K562 (cell line): ENCODE measurements around the gene DOK7. TPM values are rescaled to one million over a fixed set of nuclear protein-coding genes. Genes with fewer than 3 reads are reported as not detected.

Experiments
- ATAC-seq: fragments of 200-7000 bp; cut with Tn5 transposase; 3 replicates; pipeline ENCODE4 v1.9.1; 2020; ENCODE audit warnings: moderate library complexity
- BruUV-seq: library from RNA; stranded (reverse); fragments of 400-500 nt; replicated peaks from 2 replicates; lab custom pipeline; 2021; lab: Mats Ljungman, UMichigan
- CTCF ChIA-PET: fragments of 300-600 bp; formaldehyde crosslinking; extraction: SDS; loops from one replicate; lab custom pipeline; 2021; ENCODE audit warnings: low intra/inter-chr PET ratio; lab: Yijun Ruan, JAX
- POLR2A ChIA-PET: fragments of 300-600, 350-650 bp; sonication (Branson Sonifier 250); formaldehyde crosslinking; extraction: SDS; loops from one replicate; lab custom pipeline; 2021; ENCODE audit warnings: antibody characterized with exemption, inconsistent platforms; lab: Yijun Ruan, JAX
- DNase-seq, 4 experiments: peaks; one replicate each; pipeline versions ENCODE4 v3.0.0 to v3.0.0-alpha.2; 2011 to 2018; ENCODE audit warnings: low spot score in 3 of 4, mixed read lengths in 3 of 4; ENCODE audit errors: extremely low read depth in 1 of 4
- FAIRE-seq: peaks from 2 replicates; lab custom pipeline; 2011; peaks lifted over from hg19 to GRCh38; lab: Jason Lieb, UNC
- H2AFZ ChIP-seq: 2 replicates; pipeline ENCODE4 v1.6.0; 2011; ENCODE audit warnings: low read depth, low read length, control low read depth, inconsistent platforms
- H3K27ac ChIP-seq: fragments of 200-600 bp; 3 replicates; pipeline ENCODE4 v1.8.0; 2011; ENCODE audit warnings: low read depth, mild to moderate bottlenecking, control low read depth, inconsistent platforms, low read length, moderate library complexity, mixed read lengths; ENCODE audit errors: extremely low read depth
- H3K27me3 ChIP-seq, 2 experiments: fragments of 300-600 bp in 1 of 2; 2 replicates in 1 of 2; 3 replicates in 1 of 2; pipeline versions ENCODE4 v1.6.0 to v1.8.0; 2011; ENCODE audit warnings: inconsistent platforms in 2 of 2, low read length in 2 of 2, mild to moderate bottlenecking in 1 of 2, mixed read lengths in 1 of 2, moderate library complexity in 1 of 2; ENCODE audit not compliant: control insufficient read depth in 2 of 2, insufficient read depth in 2 of 2
- H3K36me3 ChIP-seq: fragments of 300-600 bp; 3 replicates; pipeline ENCODE4 v1.8.0; 2011; ENCODE audit warnings: mild to moderate bottlenecking, low read length, inconsistent platforms; ENCODE audit not compliant: control insufficient read depth, insufficient read depth
- H3K4me1 ChIP-seq, 2 experiments: fragments of 200-600 bp in 1 of 2; replicated peaks in 1 of 2; 2 replicates in 1 of 2; 3 replicates in 1 of 2; pipeline versions ENCODE4 v1.5.1 to v1.8.0; 2011; ENCODE audit warnings: inconsistent platforms in 2 of 2, low read length in 2 of 2, mild to moderate bottlenecking in 1 of 2, mixed read lengths in 1 of 2, moderate library complexity in 1 of 2; ENCODE audit not compliant: control insufficient read depth in 2 of 2, insufficient read depth in 2 of 2
- H3K4me2 ChIP-seq: 2 replicates; pipeline ENCODE4 v1.6.1; 2011; ENCODE audit warnings: low read length, control low read depth, inconsistent platforms, mixed read lengths; ENCODE audit not compliant: insufficient read depth
- H3K4me3 ChIP-seq: fragments of 200-600 bp; sonication (generic), shearing (Covaris generic); 2 replicates; pipeline ENCODE4 v1.5.1; 2016; ENCODE audit warnings: control low read depth, inconsistent platforms
- H3K79me2 ChIP-seq: fragments of 200-600 bp; 3 replicates; pipeline ENCODE4 v1.8.0; 2011; ENCODE audit warnings: low read length, inconsistent platforms; ENCODE audit not compliant: control insufficient read depth, insufficient read depth
- H3K9ac ChIP-seq, 2 experiments: 2 replicates each; pipeline versions ENCODE4 v1.6.0 to v1.6.1; 2011; ENCODE audit warnings: low read depth in 2 of 2, low read length in 2 of 2, control low read depth in 1 of 2, inconsistent platforms in 1 of 2, mild to moderate bottlenecking in 1 of 2, mixed read lengths in 1 of 2; ENCODE audit not compliant: insufficient read depth in 1 of 2
- H3K9me1 ChIP-seq: one replicate; pipeline ENCODE4 v1.6.0; 2011; ENCODE audit warnings: inconsistent platforms, mild to moderate bottlenecking, low read length, moderate library complexity; ENCODE audit not compliant: control insufficient read depth, insufficient read depth
- H3K9me3 ChIP-seq: replicated peaks from 2 replicates; pipeline ENCODE4 v1.5.1; 2011; ENCODE audit warnings: low read depth, low read length, inconsistent platforms; ENCODE audit not compliant: control insufficient read depth, insufficient read depth
- H4K20me1 ChIP-seq: replicated peaks from 2 replicates; pipeline ENCODE4 v1.6.1; 2011; ENCODE audit warnings: low read length, inconsistent platforms, mixed read lengths; ENCODE audit not compliant: control insufficient read depth, insufficient read depth
- FOXA3 ChIP-seq, 2 experiments: fragments of 450-650 bp in 1 of 2; sonication (generic) in 1 of 2; formaldehyde crosslinking; IDR thresholded peaks in 1 of 2; conservative IDR thresholded peaks in 1 of 2; 2 replicates each; pipeline versions ENCODE4 v1.4.0 to v1.8.0; 2020 to 2022; ENCODE audit warnings: mild to moderate bottlenecking in 2 of 2, missing genetic modification reagents in 1 of 2
- KDM4B ChIP-seq, 2 experiments: fragments of 450-650 bp in 1 of 2; sonication (generic) in 1 of 2; IDR thresholded peaks; 2 replicates each; pipeline ENCODE4 v1.6.1; 2016 to 2017; ENCODE audit warnings: borderline replicate concordance in 2 of 2, antibody characterized with exemption in 1 of 2, low read depth in 1 of 2, mild to moderate bottlenecking in 1 of 2
- KLF16 ChIP-seq: IDR thresholded peaks from 2 replicates; pipeline ENCODE4 v1.6.1; 2016; ENCODE audit warnings: antibody characterized with exemption
- MCM2 ChIP-seq: fragments of 450-650 bp; IDR thresholded peaks from 2 replicates; pipeline ENCODE4 v1.6.1; 2017; ENCODE audit warnings: low read depth, mild to moderate bottlenecking
- THRAP3 ChIP-seq: fragments of 450-650 bp; IDR thresholded peaks from 2 replicates; pipeline ENCODE4 v1.6.1; 2016; ENCODE audit warnings: mild to moderate bottlenecking, inconsistent platforms, borderline replicate concordance
- ZBTB5 ChIP-seq: fragments of 450-650 bp; IDR thresholded peaks from 2 replicates; pipeline ENCODE4 v1.6.1; 2017; ENCODE audit warnings: antibody characterized with exemption
- ZNF12 ChIP-seq: sonication (generic); formaldehyde crosslinking; IDR thresholded peaks from 2 replicates; pipeline ENCODE4 v1.4.0; 2020; ENCODE audit warnings: mild to moderate bottlenecking, missing genetic modification reagents
- ZNF146 ChIP-seq: IDR thresholded peaks from one replicate; pipeline ENCODE4 v1.6.1; 2018; ENCODE audit warnings: missing compliant biosample characterization; ENCODE audit not compliant: unreplicated experiment
- WGBS: fragments of 100-300 bp; shearing (Covaris generic); methylation state at CpG from one replicate; pipeline ENCODE4 v1.1.6; 2016; ENCODE audit warnings: low coverage, mixed read lengths; ENCODE audit not compliant: insufficient coverage; ENCODE audit errors: missing lambda C conversion rate; 5-methylcytosine and 5-hydroxymethylcytosine counted together
- in situ Hi-C: fragments of 300-500 bp; cut with MboI; formaldehyde crosslinking; loops from 4 replicates; pipeline ENCODE4 v1.15.0; 2018; ENCODE audit warnings: inconsistent platforms, mixed read lengths
- intact Hi-C: fragments of 100-400 bp; cut with micrococcal nuclease; formaldehyde crosslinking; loops from 2 replicates; pipeline ENCODE4 v1.14.2; 2022
- polyA plus RNA-seq, 8 experiments: library from polyadenylated mRNA; depleted of rRNA in 4 of 8; stranded (reverse) in 5 of 8; unstranded in 3 of 8; fragments of >200 nt; fragmentation: Nextera tagmentation in 2 of 8; fragmentation: Illumina TruSeq in 1 of 8; extraction: Ambion mirVana in 2 of 8; extraction: Trizol in 1 of 8; gene quantifications; 2 replicates each; pipeline versions ENCODE4 v1.2.1 to v1.2.3, GENCODE V29; 2011 to 2014; ENCODE audit warnings: inconsistent platforms in 1 of 8, missing spikeins in 1 of 8
- total RNA-seq, 7 experiments: library from RNA; depleted of rRNA in 6 of 7; stranded (reverse); fragments of >200 nt in 6 of 7; fragmentation: Illumina TruSeq in 2 of 7; extraction: Trizol in 2 of 7; gene quantifications; 2 replicates each; pipeline versions ENCODE4 v1.2.1 to v1.2.3, GENCODE V29; 2011 to 2021; ENCODE audit warnings: low replicate concordance in 1 of 7

Gene DOK7
- total and polyA plus RNA-seq, 9 of the 15 experiments (the other 6 are each of a cell fraction or from before 2014, with no cell fraction given): not detected

GRCh38 chr4:3477750-3478430, 14.8 kb downstream of the DOK7 start:
- Histone ChIP-seq H3K4me1 (peaks cover 0 to 33% of the 10 kb centered on the region in 2 experiments; a peak in 2 of 5 replicates), H3K27me3 (peaks cover 20 to 75% of the 10 kb centered on the region in 2 experiments; a peak in 4 of 5 replicates), H3K36me3 (no peaks in the 10 kb centered on the region), H3K27ac (no peak overlapping the region), H4K20me1 (peaks cover 3% of the 10 kb centered on the region; the same call in 1 of the 2 replicates), H3K9ac (peak overlapping the region in 1 of 2 experiments; percentile 17; a peak in 1 of 4 replicates), H2AFZ (no peak overlapping the region), H3K9me3 (no peaks in the 10 kb centered on the region), H3K4me3 (no peak overlapping the region), H3K9me1 (no peaks in the 10 kb centered on the region), H3K79me2 (no peaks in the 10 kb centered on the region), H3K4me2 (no peak overlapping the region)
- no peak for FAIRE-seq
- in situ Hi-C loops: no loop called here
- ChIA-PET POLR2A (no interaction called here), CTCF (no interaction called here)
- intact Hi-C loops: no loop called here
- DNase-seq: no peak
- TF ChIP-seq FOXA3 (CRISPR knock-in tag; conservative IDR thresholded peaks at IDR 0.05 in 1 of 2, IDR thresholded peaks at IDR 0.05 in 1 of 2) (no peak), ZBTB5 (no peak), THRAP3 (no peak), ZNF12 (CRISPR knock-in tag) (no peak), MCM2 (no peak), KLF16 (no peak), KDM4B (IDR thresholded peaks at IDR 0.05; ENCODE audit: borderline replicate concordance in 2 of 2, low read depth in 1 of 2) (no peak), ZNF146 (no peak)
- ATAC-seq: no peak
- under 1% methylated on average over 17 of the region's 23 CpGs for WGBS
- BruUV-seq: no TSS peak
